HG03460 (cell line): ENCODE measurements around the gene VCX3A.
"Not testable (repeated sequence)": the region's sequence is repeated elsewhere in the genome, so short reads cannot be mapped to it uniquely, and the experiment has no call there.

Experiments used
- ATAC-seq: cut with Tn5 transposase; IDR thresholded peaks from one replicate; pipeline ENCODE4 v1.9.1; 2021; ENCODE audit not compliant: unreplicated experiment

Gene VCX3A

DNA sequence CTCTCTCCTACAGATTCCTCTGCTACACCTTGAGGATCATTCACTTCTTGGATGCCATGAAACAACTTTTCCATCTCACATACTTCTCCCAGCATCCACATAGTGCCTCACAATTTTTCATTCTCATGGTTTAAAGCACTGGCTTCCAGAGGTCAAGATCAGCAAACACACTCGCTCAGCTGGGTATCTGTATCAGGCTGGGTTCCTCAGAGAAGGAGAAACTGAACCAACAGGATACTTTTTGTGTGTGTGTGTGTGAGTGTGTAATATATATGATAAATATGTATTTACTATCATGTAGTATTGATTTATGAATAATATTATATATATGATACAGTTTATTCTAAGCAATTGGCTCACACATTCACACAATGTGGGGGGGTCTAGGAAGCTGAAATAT is at the start of gene VCX3A:
TSS of gene VCX3A (minus strand) at position 101 of the 400 bp plus-strand sequence. CDS start 621 bp downstream, outside the sequence.
- not testable (repeated sequence) for ATAC-seq

DNA sequence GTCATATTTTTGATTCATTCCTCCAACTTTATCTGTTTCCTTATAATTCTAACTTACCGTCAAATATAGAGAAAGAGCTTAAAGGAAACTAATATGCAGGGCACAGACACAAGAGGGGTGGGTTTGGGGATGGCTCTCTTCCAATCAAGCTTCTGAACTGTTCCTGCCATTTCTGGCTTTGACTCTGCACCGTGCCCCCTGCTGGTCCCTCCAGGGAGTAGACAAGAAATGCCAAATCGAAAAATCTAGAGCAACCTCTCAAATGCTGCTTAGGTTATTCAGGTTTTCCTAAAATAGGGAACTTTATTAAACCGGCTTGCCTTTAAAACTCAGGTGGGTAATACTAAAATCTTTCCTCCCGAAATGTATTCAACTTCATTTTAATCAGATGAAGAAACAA is 39.8 kb upstream of the VCX3A start:
- ATAC-seq = no peak

DNA sequence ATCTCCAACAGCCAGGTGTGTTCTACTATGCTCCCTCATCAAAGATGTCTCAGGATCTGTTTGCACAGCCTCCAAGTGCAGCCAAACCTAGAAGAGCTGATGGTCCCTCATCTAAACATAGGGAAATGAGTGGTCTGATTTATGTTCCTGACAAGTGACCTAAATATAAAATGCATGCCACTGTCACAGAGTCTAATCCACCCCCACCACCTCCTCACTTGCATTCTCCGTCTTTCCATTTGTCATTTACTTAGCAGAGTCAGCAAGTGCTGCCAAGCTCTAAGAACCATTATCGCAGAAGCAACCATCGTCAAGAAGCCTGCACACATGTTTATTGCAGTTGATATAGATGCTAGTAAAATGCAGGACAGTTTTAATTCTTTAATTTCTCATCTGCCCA is 33.1 kb upstream of the VCX3A start:
- no peak for ATAC-seq

DNA sequence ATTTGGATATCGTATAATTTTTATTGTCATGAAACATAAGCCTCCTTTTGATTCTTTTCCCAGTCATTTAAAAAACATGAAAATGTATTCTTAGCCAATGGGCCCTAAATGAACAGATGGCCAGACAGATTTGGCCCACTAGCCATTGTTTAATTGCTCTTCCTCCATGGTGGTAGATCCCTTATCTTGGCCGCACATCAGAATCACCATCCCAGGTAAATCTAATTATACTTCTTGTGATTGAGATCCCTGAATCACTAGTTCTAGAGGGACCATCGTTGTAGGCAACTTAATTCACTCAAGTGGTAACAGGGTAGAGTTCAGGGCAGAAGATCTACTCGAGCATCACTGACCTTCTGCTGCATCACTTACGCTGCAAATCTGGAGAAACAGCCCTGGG is 24.1 kb upstream of the VCX3A start:
- no peak for ATAC-seq

DNA sequence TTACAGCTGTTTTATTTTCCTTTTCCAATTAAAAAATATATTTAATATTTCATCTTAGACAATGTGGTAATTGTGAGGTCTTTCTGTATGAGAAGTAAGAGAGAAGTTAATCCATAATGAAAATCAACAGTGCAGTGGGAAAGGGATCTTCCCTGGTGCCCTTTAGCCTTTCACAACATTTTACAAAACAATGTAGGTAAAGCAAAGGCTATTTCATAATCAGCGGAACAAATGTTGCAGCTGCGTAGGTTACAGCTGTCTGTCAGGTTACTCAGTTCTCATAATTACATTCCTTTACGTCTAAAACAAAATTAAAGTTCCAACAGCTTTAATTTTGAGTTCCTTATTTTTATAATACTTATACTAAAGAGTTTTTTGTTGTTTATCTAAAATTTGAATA is 22.8 kb upstream of the VCX3A start:
- no peak for ATAC-seq

DNA sequence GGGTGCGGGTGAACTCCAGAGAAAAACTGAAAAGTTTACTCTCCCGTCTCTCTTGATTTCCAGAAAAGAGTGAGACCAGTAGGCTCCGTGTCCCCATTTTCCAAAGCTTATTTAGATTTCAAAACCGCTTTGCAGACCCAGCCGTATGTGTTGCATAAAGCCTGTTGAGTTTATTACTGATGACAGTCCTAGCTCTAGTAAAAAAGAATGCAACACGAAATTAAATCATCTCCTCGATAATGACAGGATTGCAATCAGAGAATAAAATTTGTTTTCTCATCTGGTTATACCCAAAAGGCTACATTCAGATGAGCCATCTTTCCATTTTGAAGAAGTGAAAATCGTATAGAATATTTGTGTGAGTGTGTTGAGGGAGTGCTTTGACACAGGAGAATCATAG is 16.1 kb upstream of the VCX3A start:
- ATAC-seq = no peak

DNA sequence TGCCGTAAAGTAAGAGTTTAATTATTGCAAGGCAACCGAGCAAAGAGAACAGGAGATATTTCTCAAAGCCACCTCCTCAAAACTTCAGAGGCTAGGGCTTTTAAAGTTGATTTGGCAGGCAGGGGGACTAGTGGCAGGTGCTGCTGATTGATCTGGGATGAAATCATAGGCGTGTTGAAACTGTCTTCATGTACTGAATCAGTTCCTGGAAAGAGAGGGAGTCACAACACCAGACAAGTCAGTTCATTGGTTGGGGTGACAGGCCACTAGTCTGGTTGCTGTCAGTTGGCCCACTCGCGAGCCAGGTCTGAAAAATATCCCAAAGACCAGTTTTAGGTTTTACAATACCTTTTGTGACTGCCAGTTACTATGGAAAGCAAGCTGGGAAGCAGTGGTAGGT is 10.8 kb upstream of the VCX3A start:
- ATAC-seq = no peak

DNA sequence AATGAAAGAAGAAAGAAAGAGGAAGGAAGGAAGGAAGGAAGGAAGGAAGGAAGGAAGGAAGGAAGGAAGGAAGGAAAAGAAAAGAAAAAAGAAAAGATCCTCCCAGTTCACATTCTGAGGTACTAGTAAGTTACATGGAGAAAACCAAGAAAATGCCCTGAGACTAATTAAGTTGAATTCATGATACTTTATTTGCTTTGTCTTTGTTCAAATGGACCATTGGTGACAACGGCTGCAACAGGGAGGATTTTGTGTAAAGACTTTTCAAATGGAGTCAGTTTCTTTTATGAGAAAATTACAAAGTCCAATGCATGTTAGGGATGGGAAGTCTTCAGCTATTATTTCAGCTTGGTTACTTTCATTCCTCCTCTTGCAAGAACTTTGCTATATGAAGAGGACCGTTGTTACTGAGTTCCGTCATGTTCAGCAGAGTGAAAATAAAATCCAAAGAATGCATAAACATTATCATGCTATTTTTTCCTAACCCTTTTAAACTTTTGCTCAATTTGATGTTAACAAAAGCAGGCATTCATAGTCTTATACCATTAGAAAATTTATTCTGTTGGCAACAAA is 8.3 kb downstream of the VCX3A start:
- ATAC-seq = no peak

DNA sequence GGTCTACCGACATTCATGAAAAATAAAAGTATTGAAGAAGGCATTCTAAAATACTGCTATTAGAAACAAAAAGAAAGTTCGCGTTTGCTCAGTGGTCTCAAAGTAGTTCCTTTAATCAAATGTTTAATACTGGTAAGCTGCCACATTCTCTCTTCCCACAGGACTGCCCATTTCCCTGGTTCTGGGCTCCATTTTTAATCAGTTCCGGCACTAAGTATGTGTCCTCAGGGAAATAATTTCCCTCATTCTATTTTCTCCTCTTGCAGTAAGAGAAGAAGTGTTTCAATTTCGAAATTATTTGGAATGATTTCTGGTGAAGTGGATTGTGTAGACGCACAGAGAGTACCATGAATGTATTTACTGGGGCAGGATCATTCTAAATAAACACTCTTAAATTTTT is 17.5 kb downstream of the VCX3A start:
- no peak for ATAC-seq

DNA sequence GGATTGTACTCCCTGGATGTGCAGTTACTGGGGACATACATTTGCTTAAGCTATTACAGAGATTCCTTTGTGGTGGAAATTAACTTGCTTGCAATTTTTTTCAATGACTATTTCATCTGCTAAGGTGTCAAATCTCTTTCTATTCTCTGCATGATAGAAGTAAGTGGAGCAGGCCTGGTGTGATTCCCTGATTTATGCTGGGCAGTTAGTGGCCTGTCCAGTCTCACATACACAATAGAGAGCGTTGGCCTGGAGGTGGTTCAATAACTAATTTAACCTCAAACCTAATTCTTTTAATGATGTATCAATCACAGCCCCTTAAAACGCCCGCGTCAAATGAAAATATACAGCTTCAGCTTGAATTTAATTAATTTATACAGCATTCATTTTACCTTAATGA is 28.5 kb downstream of the VCX3A start:
- no peak for ATAC-seq

DNA sequence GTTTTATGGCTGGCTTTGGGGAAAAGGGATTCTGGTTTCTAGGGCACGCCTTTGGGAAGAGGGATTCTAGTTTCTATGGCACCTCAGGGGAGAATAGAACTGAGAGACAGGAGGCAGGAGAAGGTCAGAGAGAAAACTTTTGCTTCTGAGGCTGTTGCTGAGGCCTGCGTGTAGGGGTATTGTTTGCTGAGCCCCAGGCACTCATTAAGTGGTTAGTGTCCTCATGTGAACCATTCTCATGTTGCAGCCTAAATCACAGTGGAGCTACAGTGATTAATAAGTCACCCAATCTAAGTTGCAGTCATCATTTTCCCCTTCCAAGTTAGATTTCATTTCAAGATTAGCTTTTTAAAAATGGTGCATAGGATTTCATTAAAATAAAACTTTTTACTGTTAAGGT is 29.0 kb downstream of the VCX3A start:
- no peak for ATAC-seq

DNA sequence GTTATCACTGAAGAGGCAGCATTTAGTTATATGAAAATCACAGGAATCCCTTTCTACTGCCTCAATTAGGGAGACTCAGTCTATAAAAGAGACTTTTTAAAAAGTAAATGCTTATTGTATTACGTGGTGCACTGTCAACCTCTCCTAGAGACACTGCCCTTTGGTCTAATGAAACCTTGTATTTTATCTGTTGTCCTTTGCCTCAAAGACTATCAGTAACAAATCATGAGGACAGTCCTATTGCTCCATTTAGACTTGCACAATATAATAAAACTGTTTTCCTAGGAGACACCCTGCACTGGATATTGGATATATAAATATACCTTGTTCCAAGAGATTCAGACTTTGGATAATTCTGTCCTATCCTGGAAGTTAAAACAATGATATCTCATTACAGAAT is 34.2 kb downstream of the VCX3A start:
- ATAC-seq = no peak

DNA sequence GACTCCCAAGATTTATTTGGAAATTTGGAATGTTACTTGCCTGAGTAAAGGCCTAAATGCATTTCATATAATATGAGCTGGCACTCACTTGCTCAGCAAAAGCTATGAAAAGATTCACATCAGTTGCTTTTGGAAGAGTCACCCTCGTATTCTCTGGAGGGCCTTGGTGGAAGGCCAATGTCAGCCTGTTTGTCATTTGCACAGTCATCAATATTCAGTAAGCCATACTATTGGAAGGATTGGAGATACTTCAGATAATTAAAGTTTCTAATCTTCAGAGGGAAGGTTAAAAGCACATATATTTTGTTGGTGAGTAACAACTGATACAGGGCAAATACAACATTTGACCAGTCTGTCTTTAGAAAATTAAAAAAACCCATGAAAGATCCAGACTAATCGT is 36.6 kb downstream of the VCX3A start:
- no peak for ATAC-seq
